ENCODE measurements around the gene CCPG1. TPM values are rescaled to one million over a fixed set of nuclear protein-coding genes. Genes with fewer than 3 reads are reported as not detected.

CCPG1 gene
- total and polyA plus RNA-seq, 2 of the 13 experiments (the other 11 are each of a cell fraction or from before 2014, with no cell fraction given), result 16.1 to 19.5 TPM

GRCh38 chr15:55408012-55408928 is at the start of gene CCPG1, which contains the start of gene PIERCE2 (continued):
- peak; percentile 46; the same call in 1 of the 2 replicates for TF ChIP-seq ZSCAN21 (CRISPR knock-in tag; IDR thresholded peaks at IDR 0.05; ENCODE audit: borderline replicate concordance)
- TF ChIP-seq ZSCAN29 (CRISPR knock-in tag; conservative IDR thresholded peaks at IDR 0.05), result no peak
- TF ChIP-seq ZBTB3 (CRISPR knock-in tag; IDR thresholded peaks at IDR 0.05; ENCODE audit: borderline replicate concordance, low read depth), result 0 out of 2 replicates have a peak, but pooled peaks have one; percentile 3
- 0 out of 2 replicates have a peak, but pooled peaks have one; percentile 41 for TF ChIP-seq ZHX2 (IDR thresholded peaks at IDR 0.05; ENCODE audit: low read depth)
- TF ChIP-seq ZHX2 (CRISPR knock-in tag; IDR thresholded peaks at IDR 0.05; ENCODE audit: borderline replicate concordance), result no peak
- TF ChIP-seq SKI (IDR thresholded peaks at IDR 0.05; ENCODE audit: partially characterized antibody), result peak; percentile 93
- peak; percentile 99 for TF ChIP-seq UBTF (CRISPR knock-in tag; IDR thresholded peaks at IDR 0.05)
- peak; percentile 79; the same call in 1 of the 2 replicates for TF ChIP-seq KLF11 (CRISPR knock-in tag; IDR thresholded peaks at IDR 0.05)
- peak; percentile 53; the same call in 1 of the 2 replicates for TF ChIP-seq MED1 (CRISPR knock-in tag; IDR thresholded peaks at IDR 0.05)
- no peak for TF ChIP-seq MZF1 (CRISPR knock-in tag; IDR thresholded peaks at IDR 0.05; ENCODE audit: borderline replicate concordance)
- no peak for TF ChIP-seq ZNF280D (CRISPR knock-in tag; IDR thresholded peaks at IDR 0.05)
- no peak; the same call in 1 of the 2 replicates for TF ChIP-seq SP140L (CRISPR knock-in tag; IDR thresholded peaks at IDR 0.05; ENCODE audit: borderline replicate concordance)
- TF ChIP-seq NFYB (CRISPR knock-in tag; IDR thresholded peaks at IDR 0.05), result peak; percentile 42; the same call in 1 of the 2 replicates
- TF ChIP-seq SMC3 (IDR thresholded peaks at IDR 0.05; ENCODE audit: low read length), result no peak; the same call in 1 of the 2 replicates
- TF ChIP-seq MTF2 (CRISPR knock-in tag; IDR thresholded peaks at IDR 0.05; ENCODE audit: borderline replicate concordance), result peak; percentile 33; the same call in 1 of the 2 replicates
- peak; percentile 74; the same call in 1 of the 2 replicates for TF ChIP-seq ZNF569 (CRISPR knock-in tag; IDR thresholded peaks at IDR 0.05; ENCODE audit: borderline replicate concordance)
- TF ChIP-seq ZNF160 (CRISPR knock-in tag; IDR thresholded peaks at IDR 0.05), result no peak

Measured in HepG2 (cell line).